Activated B cell treated with CpG ODN at 0.5 μM for 24 hours (primary cell): ENCODE results near the gene AKAP13. TPM values are rescaled to one million over a fixed set of nuclear protein-coding genes. Genes with fewer than 3 reads are reported as not detected.

ENCODE experiments used
- ATAC-seq: fragments of 200-7000 bp; cut with Tn5 transposase; one replicate; pipeline ENCODE4 v1.10.0; 2021; ENCODE audit warnings: low read depth, mild to moderate bottlenecking, moderate library complexity
- CTCF ChIA-PET: fragments of 350-600 bp; sonication (Branson Sonifier 250); formaldehyde crosslinking; loops from one replicate; lab custom pipeline; 2021; ENCODE audit warnings: antibody characterized with exemption; lab: Charles Lee
- POLR2A ChIA-PET: fragments of 350-600 bp; sonication (Branson Sonifier 250); formaldehyde crosslinking; loops from one replicate; lab custom pipeline; 2021; ENCODE audit warnings: antibody characterized with exemption; lab: Charles Lee
- DNase-seq: peaks from one replicate; pipeline ENCODE4 v3.0.0; 2022
- H3K27ac Mint-ChIP-seq: one replicate; pipeline ENCODE4 v1.8.0; 2020; ENCODE audit warnings: mixed read lengths
- H3K27me3 Mint-ChIP-seq: one replicate; pipeline ENCODE4 v1.8.0; 2021; ENCODE audit warnings: mixed read lengths
- H3K36me3 Mint-ChIP-seq: one replicate; pipeline ENCODE4 v1.8.0; 2021; ENCODE audit warnings: low read depth, mixed read lengths
- H3K4me1 Mint-ChIP-seq: one replicate; pipeline ENCODE4 v1.8.0; 2021; ENCODE audit warnings: mixed read lengths
- H3K4me3 Mint-ChIP-seq: one replicate; pipeline ENCODE4 v1.8.0; 2020; ENCODE audit warnings: mild to moderate bottlenecking, mixed read lengths
- H3K9me3 Mint-ChIP-seq: one replicate; pipeline ENCODE4 v1.8.0; 2020; ENCODE audit warnings: mixed read lengths
- intact Hi-C: fragments of 100-400 bp; cut with micrococcal nuclease; formaldehyde crosslinking; loops from one replicate; pipeline ENCODE4 v1.15.1; 2024
- total RNA-seq: library from RNA; stranded (reverse); gene quantifications from 2 replicates; pipeline ENCODE4 v1.2.3, GENCODE V29; 2022
- TF ChIP-seq, protein P1 (sequence below): fragments of 200-600 bp; IDR thresholded peaks from one replicate; pipeline ENCODE4 v1.8.0; 2022; ENCODE audit warnings: antibody characterized with exemption, mild to moderate bottlenecking

The AKAP13 gene
- total RNA-seq, 1 donor from 2014 or later = 290 TPM

DNA sequence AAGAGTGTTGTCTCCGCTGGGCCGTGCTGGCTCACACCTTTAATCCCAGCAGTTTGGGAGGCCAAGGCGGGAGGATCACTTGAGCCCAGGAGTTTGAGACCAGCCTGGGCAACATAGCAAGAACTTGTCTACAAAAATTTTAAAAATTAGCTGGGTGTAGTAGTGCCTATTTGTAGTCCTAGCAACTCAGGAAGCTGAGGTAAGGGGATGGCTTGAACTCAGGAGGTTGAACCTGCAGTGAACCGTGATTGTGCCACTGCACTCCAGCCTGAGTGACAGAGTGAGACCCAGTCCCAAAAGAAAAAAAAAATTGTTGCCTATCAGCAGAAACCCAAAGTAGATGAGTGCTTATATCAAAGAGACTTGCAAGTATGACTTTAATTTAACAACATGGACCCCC, 12.7 kb upstream of the AKAP13 start:
- H3K27ac Mint-ChIP-seq = no peak overlapping the region
- no peaks in the 10 kb centered on the region for H3K36me3 Mint-ChIP-seq
- intact Hi-C loops = no loop called here
- H3K4me1 Mint-ChIP-seq = peaks cover 22% of the 10 kb centered on the region
- no peak overlapping the region for H3K4me3 Mint-ChIP-seq
- TF ChIP-seq, protein P1, sequence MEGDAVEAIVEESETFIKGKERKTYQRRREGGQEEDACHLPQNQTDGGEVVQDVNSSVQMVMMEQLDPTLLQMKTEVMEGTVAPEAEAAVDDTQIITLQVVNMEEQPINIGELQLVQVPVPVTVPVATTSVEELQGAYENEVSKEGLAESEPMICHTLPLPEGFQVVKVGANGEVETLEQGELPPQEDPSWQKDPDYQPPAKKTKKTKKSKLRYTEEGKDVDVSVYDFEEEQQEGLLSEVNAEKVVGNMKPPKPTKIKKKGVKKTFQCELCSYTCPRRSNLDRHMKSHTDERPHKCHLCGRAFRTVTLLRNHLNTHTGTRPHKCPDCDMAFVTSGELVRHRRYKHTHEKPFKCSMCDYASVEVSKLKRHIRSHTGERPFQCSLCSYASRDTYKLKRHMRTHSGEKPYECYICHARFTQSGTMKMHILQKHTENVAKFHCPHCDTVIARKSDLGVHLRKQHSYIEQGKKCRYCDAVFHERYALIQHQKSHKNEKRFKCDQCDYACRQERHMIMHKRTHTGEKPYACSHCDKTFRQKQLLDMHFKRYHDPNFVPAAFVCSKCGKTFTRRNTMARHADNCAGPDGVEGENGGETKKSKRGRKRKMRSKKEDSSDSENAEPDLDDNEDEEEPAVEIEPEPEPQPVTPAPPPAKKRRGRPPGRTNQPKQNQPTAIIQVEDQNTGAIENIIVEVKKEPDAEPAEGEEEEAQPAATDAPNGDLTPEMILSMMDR = no peak
- ATAC-seq (peak; percentile 58), DNase-seq (no peak)
- H3K9me3 Mint-ChIP-seq = no peaks in the 10 kb centered on the region
- ChIA-PET POLR2A (interaction anchor here (1.1 to 2.1 kb wide), 2 partner anchors 13 to 45 kb away, joined by 3 to 7 read pairs; partner anchors contain the start of gene AKAP13), CTCF (interaction anchor here (1.6 to 2.1 kb wide), 2 partner anchors 37 to 71 kb away, joined by 4 to 7 read pairs; no protein-coding TSS in a partner anchor)
- no peaks in the 10 kb centered on the region for H3K27me3 Mint-ChIP-seq

DNA sequence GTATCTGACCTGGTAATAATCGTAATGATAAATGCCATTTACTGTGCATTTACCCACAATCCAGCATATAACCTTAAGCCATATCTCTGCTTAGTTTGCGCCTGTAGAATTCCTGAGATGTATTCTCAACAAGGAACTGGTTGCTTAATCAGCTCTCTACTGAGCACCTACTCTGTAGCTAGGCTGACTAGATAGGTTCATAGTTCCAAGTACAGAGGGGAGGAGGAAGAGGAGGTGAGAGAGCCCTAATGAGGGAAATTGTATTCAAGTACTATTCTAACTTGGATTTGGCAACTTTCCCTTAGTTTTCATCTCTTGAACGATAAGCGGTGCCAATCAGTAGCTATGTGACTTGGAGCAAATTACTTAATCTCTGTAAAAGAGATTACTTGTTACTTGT, 5.6 kb upstream of the AKAP13 start:
- no peaks in the 10 kb centered on the region for H3K9me3 Mint-ChIP-seq
- CTCF ChIA-PET = no interaction called here
- POLR2A ChIA-PET = no interaction called here
- intact Hi-C loops = no loop called here
- no peak for ATAC-seq
- H3K27ac Mint-ChIP-seq = no peak overlapping the region
- H3K36me3 Mint-ChIP-seq = no peaks in the 10 kb centered on the region
- H3K4me3 Mint-ChIP-seq = no peak overlapping the region
- no peak for DNase-seq
- no peaks in the 10 kb centered on the region for H3K27me3 Mint-ChIP-seq
- TF ChIP-seq, protein P1 = no peak
- peaks cover 7% of the 10 kb centered on the region for H3K4me1 Mint-ChIP-seq

DNA sequence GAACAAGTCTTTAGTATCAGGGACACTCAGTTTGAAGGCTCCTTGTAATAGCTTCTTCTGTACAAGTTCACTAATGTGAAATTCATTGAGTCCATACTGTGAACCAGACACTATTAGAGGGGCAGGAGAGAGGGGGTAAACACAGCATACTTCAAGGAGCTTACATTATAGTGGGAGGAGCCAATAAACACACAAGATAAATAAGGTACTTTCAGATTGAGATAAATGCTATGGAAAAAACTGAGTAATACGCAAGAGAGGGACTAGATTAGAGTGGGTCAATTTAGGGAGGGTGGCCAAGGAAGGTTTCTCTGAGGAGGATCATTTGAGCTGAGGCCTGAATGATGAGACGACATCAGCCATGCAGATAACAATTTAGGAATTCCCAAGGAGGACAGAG, 3.1 kb upstream of the AKAP13 start:
- POLR2A ChIA-PET = interaction anchor here (1.6 to 13.7 kb wide), 2 partner anchors 30 to 65 kb away, joined by 8 to 395 read pairs; no protein-coding TSS in a partner anchor
- no peaks in the 10 kb centered on the region for H3K9me3 Mint-ChIP-seq
- DNase-seq (no peak), ATAC-seq (no peak)
- peak overlapping the region; percentile 37 for H3K27ac Mint-ChIP-seq
- H3K4me3 Mint-ChIP-seq = no peak overlapping the region
- peaks cover 6% of the 10 kb centered on the region for H3K36me3 Mint-ChIP-seq
- no peaks in the 10 kb centered on the region for H3K27me3 Mint-ChIP-seq
- H3K4me1 Mint-ChIP-seq = peaks cover 15% of the 10 kb centered on the region
- TF ChIP-seq, protein P1 = no peak
- intact Hi-C loops = no loop called here
- CTCF ChIA-PET = interaction anchor here (1.1 kb wide), 1 partner anchor 80 kb away, joined by 3 read pairs; no protein-coding TSS in a partner anchor

DNA sequence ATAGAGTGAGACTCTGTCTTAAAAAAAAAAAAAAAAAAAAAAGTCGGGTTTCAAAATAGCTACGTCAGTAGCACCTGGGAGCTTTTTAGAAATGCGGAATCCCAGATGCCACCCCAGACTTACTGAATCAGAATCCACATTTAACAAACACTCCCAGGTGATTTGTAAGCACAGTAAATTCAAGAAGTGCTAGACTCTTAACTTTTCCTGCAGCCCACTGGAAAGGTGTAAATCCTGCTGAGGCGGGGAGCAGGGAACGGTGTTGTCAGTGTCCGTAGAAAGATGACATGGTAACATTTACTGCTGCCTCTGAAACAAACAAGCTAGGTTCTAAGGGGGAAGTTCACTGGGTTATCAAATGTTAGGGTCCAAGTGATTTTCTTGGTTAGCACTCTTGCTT, 2.4 kb upstream of the AKAP13 start:
- ChIA-PET CTCF (interaction anchor here (1.1 to 1.5 kb wide), 2 partner anchors 35 to 81 kb away, joined by 3 to 7 read pairs; no protein-coding TSS in a partner anchor), POLR2A (interaction anchor here (0.6 to 13.7 kb wide), 4 partner anchors 29 to 113 kb away, joined by 3 to 395 read pairs (median 6); no protein-coding TSS in a partner anchor)
- ATAC-seq (no peak), DNase-seq (no peak)
- H3K27me3 Mint-ChIP-seq = no peaks in the 10 kb centered on the region
- TF ChIP-seq, protein P1 = no peak
- no peaks in the 10 kb centered on the region for H3K9me3 Mint-ChIP-seq
- H3K27ac Mint-ChIP-seq = no peak overlapping the region
- peaks cover 8% of the 10 kb centered on the region for H3K36me3 Mint-ChIP-seq
- H3K4me1 Mint-ChIP-seq = peaks cover 22% of the 10 kb centered on the region
- no peak overlapping the region for H3K4me3 Mint-ChIP-seq
- intact Hi-C loops = no loop called here

DNA sequence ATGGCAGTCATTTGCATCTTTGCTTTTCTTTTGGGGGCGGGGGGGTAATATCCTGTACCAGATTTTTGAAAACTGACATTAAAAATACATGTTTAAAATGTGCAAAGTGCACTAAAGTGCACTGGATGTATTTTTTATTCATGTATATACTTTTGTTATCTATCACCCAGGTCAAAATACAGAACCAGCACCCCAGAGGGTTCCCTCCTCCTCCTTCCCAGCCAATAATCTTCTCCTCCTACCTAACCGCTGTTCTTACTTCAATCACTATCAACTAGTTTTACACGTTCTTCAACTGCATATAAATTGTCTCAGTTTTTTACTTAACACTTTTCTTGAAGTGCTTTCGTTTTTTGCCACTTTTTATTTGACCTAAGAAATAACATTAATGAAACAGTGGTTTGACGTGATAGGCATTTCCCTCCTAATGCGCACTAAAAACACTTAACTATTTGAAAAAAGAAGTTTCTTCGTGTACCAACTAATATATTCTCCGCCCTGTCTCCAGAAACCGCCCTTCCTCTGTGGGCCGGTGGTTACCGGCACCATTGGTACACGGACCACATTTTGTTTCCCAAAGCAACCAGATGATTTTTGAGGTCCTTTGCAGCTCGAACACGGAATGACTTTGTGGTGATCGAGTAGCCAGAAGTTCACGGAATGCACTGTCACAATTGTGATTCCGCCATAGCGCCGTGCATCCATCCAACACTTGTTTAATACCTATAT, 836 bp upstream of the AKAP13 start:
- DNase-seq (peak; percentile 31), ATAC-seq (no peak)
- H3K4me3 Mint-ChIP-seq = peak overlapping the region; percentile 93
- peaks cover 13% of the 10 kb centered on the region for H3K36me3 Mint-ChIP-seq
- TF ChIP-seq, protein P1 = no peak
- H3K27ac Mint-ChIP-seq = peak overlapping the region; percentile 94
- intact Hi-C loops = loop anchor here (1.0 to 2.0 kb wide), 5 partner anchors 19 to 63 kb away; no protein-coding TSS in a partner anchor
- POLR2A ChIA-PET = interaction anchor here (0.7 to 13.7 kb wide), 28 partner anchors 9 to 312 kb away, joined by 3 to 395 read pairs (median 5); no protein-coding TSS in a partner anchor
- CTCF ChIA-PET = interaction anchor here (1.0 to 2.2 kb wide), 6 partner anchors 34 to 83 kb away, joined by 3 to 11 read pairs (median 6); no protein-coding TSS in a partner anchor
- H3K9me3 Mint-ChIP-seq = no peaks in the 10 kb centered on the region
- H3K27me3 Mint-ChIP-seq = no peaks in the 10 kb centered on the region
- H3K4me1 Mint-ChIP-seq = peaks cover 37% of the 10 kb centered on the region
